Stimulated activated CD4-positive, alpha-beta T cell treated with anti-CD3 and anti-CD28 coated beads, Interleukin-4, amount 100 ng/mL, for 4 hours (primary cell): ENCODE data around the gene RNF26.

Source experiments
- DNase-seq, 2 experiments: peaks; one replicate each; pipeline ENCODE4 v3.0.0-alpha.2; 2020

Gene RNF26

GRCh38 chr11:119316016-119316728, 18.2 kb upstream of the RNF26 start:
- DNase-seq, result no peak

- no peak for DNase-seq
Observed at GRCh38 chr11:119316729-119317591, 17.4 kb upstream of the RNF26 start, which contains the start of gene MCAM. TSS of gene MCAM (minus strand) at chr11:119317130. CDS start at chr11:119317101, 29 bp downstream.

GRCh38 chr11:119317592-119318239, 16.6 kb upstream of the RNF26 start:
- no peak for DNase-seq

- no peak for DNase-seq
Observed at GRCh38 chr11:119318240-119319135, 15.8 kb upstream of the RNF26 start.

- DNase-seq, result no peak
Observed at GRCh38 chr11:119319136-119319699, 15.1 kb upstream of the RNF26 start.

- no peak for DNase-seq
Observed at GRCh38 chr11:119319700-119320239, 14.6 kb upstream of the RNF26 start.

GRCh38 chr11:119320240-119320775, 14.0 kb upstream of the RNF26 start:
- DNase-seq, result no peak

- DNase-seq, result peak in 1 of 2 experiments; percentile 36
Observed at GRCh38 chr11:119320776-119321524, 13.4 kb upstream of the RNF26 start.

- DNase-seq, result no peak
Observed at GRCh38 chr11:119322360-119322739, 12.0 kb upstream of the RNF26 start.

- no peak for DNase-seq
Observed at GRCh38 chr11:119322921-119323531, 11.3 kb upstream of the RNF26 start.

- DNase-seq, result peak; percentile 60 to 75
Observed at GRCh38 chr11:119323532-119324033, 10.7 kb upstream of the RNF26 start.

- DNase-seq, result no peak
Observed at GRCh38 chr11:119324189-119324588, 10.1 kb upstream of the RNF26 start.

GRCh38 chr11:119329320-119329719, 5.0 kb upstream of the RNF26 start:
- DNase-seq, result no peak

GRCh38 chr11:119330237-119330636, 4.1 kb upstream of the RNF26 start:
- DNase-seq, result no peak

- no peak for DNase-seq
Observed at GRCh38 chr11:119332111-119332765, 2.1 kb upstream of the RNF26 start.

GRCh38 chr11:119335091-119335654, 846 bp downstream of the RNF26 start:
- no peak for DNase-seq

- no peak for DNase-seq
Observed at GRCh38 chr11:119335655-119336543, 1.6 kb downstream of the RNF26 start.
